Measurements from ENCODE around the gene NR3C2.

DNA sequence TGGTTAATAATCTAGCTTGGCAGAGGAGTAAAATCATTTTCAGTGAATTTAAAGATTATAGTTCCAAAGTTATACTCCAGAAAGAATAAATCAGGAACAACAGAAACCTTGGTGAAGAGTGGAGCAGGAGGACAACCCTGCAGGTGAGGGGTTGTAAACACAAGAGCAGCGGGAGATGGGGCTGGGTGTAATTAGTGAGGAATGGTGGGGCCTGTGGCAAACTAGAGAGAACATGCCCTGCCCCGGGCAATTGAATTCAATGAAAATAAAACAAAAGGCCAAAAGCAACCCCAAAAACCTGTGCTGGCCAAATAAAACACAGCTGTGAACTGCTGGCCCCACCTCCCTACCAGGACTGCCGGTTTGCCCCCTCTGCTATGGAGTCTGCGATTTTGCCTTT lies 325.2 kb downstream of the NR3C2 start:
- TF ChIP-seq, protein P1, sequence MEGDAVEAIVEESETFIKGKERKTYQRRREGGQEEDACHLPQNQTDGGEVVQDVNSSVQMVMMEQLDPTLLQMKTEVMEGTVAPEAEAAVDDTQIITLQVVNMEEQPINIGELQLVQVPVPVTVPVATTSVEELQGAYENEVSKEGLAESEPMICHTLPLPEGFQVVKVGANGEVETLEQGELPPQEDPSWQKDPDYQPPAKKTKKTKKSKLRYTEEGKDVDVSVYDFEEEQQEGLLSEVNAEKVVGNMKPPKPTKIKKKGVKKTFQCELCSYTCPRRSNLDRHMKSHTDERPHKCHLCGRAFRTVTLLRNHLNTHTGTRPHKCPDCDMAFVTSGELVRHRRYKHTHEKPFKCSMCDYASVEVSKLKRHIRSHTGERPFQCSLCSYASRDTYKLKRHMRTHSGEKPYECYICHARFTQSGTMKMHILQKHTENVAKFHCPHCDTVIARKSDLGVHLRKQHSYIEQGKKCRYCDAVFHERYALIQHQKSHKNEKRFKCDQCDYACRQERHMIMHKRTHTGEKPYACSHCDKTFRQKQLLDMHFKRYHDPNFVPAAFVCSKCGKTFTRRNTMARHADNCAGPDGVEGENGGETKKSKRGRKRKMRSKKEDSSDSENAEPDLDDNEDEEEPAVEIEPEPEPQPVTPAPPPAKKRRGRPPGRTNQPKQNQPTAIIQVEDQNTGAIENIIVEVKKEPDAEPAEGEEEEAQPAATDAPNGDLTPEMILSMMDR (IDR thresholded peaks at IDR 0.05): no peak
- TF ChIP-seq POLR2A (IDR thresholded peaks at IDR 0.05): no peak

All from adrenal gland (tissue), 5 donors.